OCI-LY3 (cell line): Measurements from ENCODE around the gene WWP2.
"Not testable (repeated sequence)": the region's sequence is repeated elsewhere in the genome, so short reads cannot be mapped to it uniquely, and the experiment has no call there.

Experiments used
- H2AFZ ChIP-seq: fragments of 200-600, 300-600 bp; shearing (Covaris generic); 2 replicates; pipeline ENCODE4 v1.6.0; 2014; ENCODE audit warnings: antibody characterized with exemption, low read depth, low read length
- H3K27ac ChIP-seq: fragments of 200-600, 300-600 bp; sonication (generic); 2 replicates; pipeline ENCODE4 v1.5.1; 2014; ENCODE audit warnings: mild to moderate bottlenecking, low read length, moderate library complexity, mixed read lengths
- H3K27me3 ChIP-seq: fragments of 200-600, 300-600 bp; sonication (generic); 2 replicates; pipeline ENCODE4 v1.6.1; 2014; ENCODE audit warnings: low read depth, low read length, mixed read lengths
- H3K36me3 ChIP-seq: fragments of 200-600, 300-600 bp; sonication (generic); replicated peaks from 2 replicates; pipeline ENCODE3; 2014; ENCODE audit warnings: low read depth, low read length, mixed read lengths
- H3K4me1 ChIP-seq: fragments of 300-600, 200-600 bp; sonication (generic); 2 replicates; pipeline ENCODE4 v1.6.1; 2014; ENCODE audit warnings: low read length, mixed read lengths
- H3K4me2 ChIP-seq: fragments of 200-600, 300-600 bp; sonication (generic); 2 replicates; pipeline ENCODE4 v1.6.1; 2014; ENCODE audit warnings: low read length, mixed read lengths
- H3K4me3 ChIP-seq: fragments of 300-600, 200-600 bp; sonication (generic); 2 replicates; pipeline ENCODE4 v1.5.1; 2014; ENCODE audit warnings: antibody characterized with exemption, mild to moderate bottlenecking, low read length, moderate library complexity
- H3K79me2 ChIP-seq: fragments of 300-600, 200-600 bp; shearing (Covaris generic); 2 replicates; pipeline ENCODE4 v1.6.1; 2014; ENCODE audit warnings: mild to moderate bottlenecking, low read length, mixed read lengths
- H3K9ac ChIP-seq: fragments of 300-600, 200-600 bp; shearing (Covaris generic); 2 replicates; pipeline ENCODE4 v1.6.0; 2014; ENCODE audit warnings: mild to moderate bottlenecking, low read length, moderate library complexity
- H3K9me3 ChIP-seq: fragments of 200-600, 300-600 bp; shearing (Covaris generic); 2 replicates; pipeline ENCODE4 v1.6.1; 2014; ENCODE audit warnings: low read length, mixed read lengths; ENCODE audit not compliant: insufficient read depth
- H4K20me1 ChIP-seq: fragments of 200-600, 300-600 bp; sonication (generic); 2 replicates; pipeline ENCODE4 v1.6.1; 2016; ENCODE audit warnings: low read length, mixed read lengths; ENCODE audit not compliant: insufficient read depth
- EZH2phosphoT487 ChIP-seq: fragments of 200-600 bp; shearing (Covaris generic); IDR thresholded peaks from 2 replicates; pipeline ENCODE4 v1.6.1; 2018; ENCODE audit warnings: antibody characterized with exemption, mixed run types, low read depth
- TF ChIP-seq, protein P1 (sequence below): fragments of 200-600, 300-600 bp; sonication (generic); IDR thresholded peaks from 2 replicates; pipeline ENCODE4 v1.5.1; 2014; ENCODE audit warnings: antibody characterized with exemption, low read length, low read depth

WWP2 gene

DNA sequence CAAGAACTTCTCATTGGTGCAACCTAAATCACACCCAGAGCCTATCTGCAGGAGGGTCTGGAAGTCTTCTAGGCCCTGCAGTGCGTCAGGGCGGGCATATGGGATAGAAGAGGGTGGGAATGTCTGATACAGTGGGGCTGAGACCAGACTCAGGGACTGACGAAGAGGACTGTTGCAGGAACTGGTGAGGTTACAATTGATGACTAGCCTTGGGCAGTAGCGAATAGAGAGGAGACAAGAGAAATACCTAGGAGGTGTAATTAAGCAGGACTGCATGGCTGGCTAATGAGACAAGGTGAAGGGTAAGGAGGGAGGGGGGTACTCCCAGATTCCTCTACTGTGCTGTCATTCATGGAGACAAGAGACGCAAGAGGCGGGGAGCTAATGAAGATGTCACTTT is 91.3 kb downstream of the WWP2 start:
- H3K4me3 ChIP-seq, result no peak overlapping the region
- H2AFZ ChIP-seq, result no peak overlapping the region
- H3K4me2 ChIP-seq, result no peak overlapping the region
- no peak for TF ChIP-seq EZH2phosphoT487
- TF ChIP-seq, protein P1, sequence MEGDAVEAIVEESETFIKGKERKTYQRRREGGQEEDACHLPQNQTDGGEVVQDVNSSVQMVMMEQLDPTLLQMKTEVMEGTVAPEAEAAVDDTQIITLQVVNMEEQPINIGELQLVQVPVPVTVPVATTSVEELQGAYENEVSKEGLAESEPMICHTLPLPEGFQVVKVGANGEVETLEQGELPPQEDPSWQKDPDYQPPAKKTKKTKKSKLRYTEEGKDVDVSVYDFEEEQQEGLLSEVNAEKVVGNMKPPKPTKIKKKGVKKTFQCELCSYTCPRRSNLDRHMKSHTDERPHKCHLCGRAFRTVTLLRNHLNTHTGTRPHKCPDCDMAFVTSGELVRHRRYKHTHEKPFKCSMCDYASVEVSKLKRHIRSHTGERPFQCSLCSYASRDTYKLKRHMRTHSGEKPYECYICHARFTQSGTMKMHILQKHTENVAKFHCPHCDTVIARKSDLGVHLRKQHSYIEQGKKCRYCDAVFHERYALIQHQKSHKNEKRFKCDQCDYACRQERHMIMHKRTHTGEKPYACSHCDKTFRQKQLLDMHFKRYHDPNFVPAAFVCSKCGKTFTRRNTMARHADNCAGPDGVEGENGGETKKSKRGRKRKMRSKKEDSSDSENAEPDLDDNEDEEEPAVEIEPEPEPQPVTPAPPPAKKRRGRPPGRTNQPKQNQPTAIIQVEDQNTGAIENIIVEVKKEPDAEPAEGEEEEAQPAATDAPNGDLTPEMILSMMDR, result no peak
- H3K27ac ChIP-seq, result no peak overlapping the region
- no peak overlapping the region for H3K9ac ChIP-seq
- H4K20me1 ChIP-seq, result no peaks in the 10 kb centered on the region
- H3K4me1 ChIP-seq, result no peaks in the 10 kb centered on the region
- H3K27me3 ChIP-seq, result no peaks in the 10 kb centered on the region
- no peaks in the 10 kb centered on the region for H3K9me3 ChIP-seq
- H3K36me3 ChIP-seq, result no peaks in the 10 kb centered on the region
- no peaks in the 10 kb centered on the region for H3K79me2 ChIP-seq

DNA sequence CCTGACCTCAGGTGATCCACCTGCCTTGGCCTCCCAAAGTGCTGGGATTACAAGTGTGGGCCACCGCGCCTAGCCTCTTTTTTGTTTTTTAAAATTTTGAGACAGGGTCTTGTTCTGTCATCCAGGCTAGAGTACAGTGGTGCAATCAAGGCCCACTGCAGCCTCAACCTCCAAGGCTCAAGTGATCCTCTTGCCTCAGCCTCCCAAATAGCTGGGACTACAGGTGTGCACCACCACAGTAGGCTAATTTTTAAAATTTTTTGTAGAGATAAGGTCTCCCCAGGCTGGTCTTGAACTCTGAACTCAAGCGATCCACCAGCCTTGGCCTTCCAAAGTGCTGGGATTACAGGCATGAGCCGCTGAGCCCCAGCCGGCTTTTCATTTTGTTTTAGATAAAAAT is 92.6 kb downstream of the WWP2 start:
- not testable (repeated sequence) for H3K36me3 ChIP-seq, H3K79me2 ChIP-seq, H3K4me1 ChIP-seq, H3K27ac ChIP-seq, H3K9ac ChIP-seq, H4K20me1 ChIP-seq, H2AFZ ChIP-seq, H3K4me3 ChIP-seq, H3K9me3 ChIP-seq, H3K4me2 ChIP-seq, H3K27me3 ChIP-seq

DNA sequence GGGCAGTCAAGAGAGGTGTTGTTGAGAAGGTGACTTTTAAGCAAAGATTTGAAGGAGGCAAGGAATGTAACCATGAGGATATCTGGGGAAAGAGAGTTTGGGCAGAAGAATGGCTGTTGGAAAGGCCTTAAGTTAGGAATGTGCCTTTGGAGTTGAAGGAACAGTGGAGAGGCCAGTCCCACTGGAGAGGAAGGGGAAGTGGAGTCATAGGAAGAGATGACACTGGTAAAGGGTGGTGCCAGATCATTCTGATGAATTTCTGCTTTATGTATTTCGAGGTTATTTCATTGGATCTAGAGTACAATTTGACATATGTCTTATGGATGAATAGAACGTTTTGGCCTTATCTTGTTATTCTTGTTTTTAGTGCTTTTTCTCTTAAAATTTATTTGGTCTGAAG is 93.5 kb downstream of the WWP2 start:
- no peak overlapping the region for H2AFZ ChIP-seq

DNA sequence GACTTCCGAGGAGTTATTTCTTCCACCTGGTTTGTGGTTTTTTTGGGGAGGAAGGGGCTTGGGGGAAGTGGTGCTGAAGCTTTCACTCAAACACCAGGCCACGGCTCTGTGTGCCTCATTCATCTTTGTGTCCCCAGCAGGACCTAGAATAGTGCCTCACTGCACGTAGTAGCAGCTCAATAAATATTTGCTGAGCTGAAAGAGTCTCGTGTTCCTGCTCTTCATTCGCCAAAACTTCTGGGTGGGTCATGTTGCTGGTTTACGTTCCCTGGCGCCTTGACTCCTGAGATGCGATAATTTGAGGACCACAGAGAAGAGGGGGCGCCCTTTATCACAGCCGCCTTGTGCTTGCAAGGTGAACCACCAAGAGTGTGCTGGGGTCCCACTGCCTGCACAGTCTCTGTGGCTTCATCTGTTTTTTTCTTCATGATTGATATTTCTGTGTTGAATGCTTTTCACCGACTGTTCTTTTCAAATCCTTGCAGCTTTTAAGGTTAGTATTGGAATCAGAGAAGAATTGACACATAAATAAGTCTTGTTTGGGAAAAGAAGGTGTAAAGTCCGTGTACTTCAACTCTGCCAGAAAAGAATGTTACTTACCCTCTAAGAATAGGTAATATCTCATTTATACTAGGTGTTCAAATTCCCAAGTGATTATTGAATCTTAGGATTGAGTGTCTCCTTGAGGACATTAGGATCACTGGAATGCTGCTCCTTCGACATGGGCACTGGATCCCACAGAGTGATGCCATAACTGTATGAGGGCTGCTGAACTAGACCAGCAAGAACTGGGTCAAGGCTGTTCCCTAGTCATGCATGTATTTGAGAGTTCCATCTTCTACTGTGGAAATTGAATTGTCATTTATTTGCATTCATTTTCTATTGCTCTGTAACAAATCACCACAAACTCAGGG is 96.3 kb downstream of the WWP2 start:
- Histone ChIP-seq H3K9ac (no peak overlapping the region), H3K9me3 (no peaks in the 10 kb centered on the region), H3K4me3 (no peak overlapping the region), H3K79me2 (no peaks in the 10 kb centered on the region), H4K20me1 (no peaks in the 10 kb centered on the region), H2AFZ (no peak overlapping the region), H3K4me2 (no peak overlapping the region), H3K27ac (no peak overlapping the region), H3K36me3 (no peaks in the 10 kb centered on the region), H3K4me1 (no peaks in the 10 kb centered on the region), H3K27me3 (no peaks in the 10 kb centered on the region)
- TF ChIP-seq EZH2phosphoT487, result no peak
- TF ChIP-seq, protein P1, result no peak

More for the DNA sequence above, 93.5 kb downstream of the WWP2 start:
- Histone ChIP-seq H3K27ac (no peak overlapping the region), H3K9ac (no peak overlapping the region), H3K27me3 (no peaks in the 10 kb centered on the region), H3K79me2 (no peaks in the 10 kb centered on the region), H4K20me1 (no peaks in the 10 kb centered on the region), H3K9me3 (no peaks in the 10 kb centered on the region), H3K36me3 (no peaks in the 10 kb centered on the region), H3K4me3 (no peak overlapping the region), H3K4me1 (no peaks in the 10 kb centered on the region), H3K4me2 (no peak overlapping the region)
- TF ChIP-seq EZH2phosphoT487, result no peak
- TF ChIP-seq, protein P1, result no peak
